WTC11 (cell line): ENCODE data around the gene CAV2.

ENCODE experiments used
- CTCF ChIP-seq: fragments of 200-600 bp; IDR thresholded peaks from 2 replicates; pipeline ENCODE4 v1.8.0; 2022; ENCODE audit warnings: antibody characterized with exemption
- ESRRA ChIP-seq: sonication (generic); formaldehyde crosslinking; IDR thresholded peaks from 2 replicates; pipeline ENCODE4 v1.8.1; 2022; ENCODE audit warnings: mild to moderate bottlenecking, missing genetic modification reagents, borderline replicate concordance
- FOXJ3 ChIP-seq: sonication (generic); formaldehyde crosslinking; IDR thresholded peaks from 2 replicates; pipeline ENCODE4 v1.9.0; 2021; ENCODE audit warnings: missing genetic modification reagents, mild to moderate bottlenecking, borderline replicate concordance
- FOXP1 ChIP-seq: sonication (generic); formaldehyde crosslinking; IDR thresholded peaks from 2 replicates; pipeline ENCODE4 v1.8.0; 2022; ENCODE audit warnings: missing genetic modification reagents, mild to moderate bottlenecking, moderate library complexity, borderline replicate concordance
- ZBTB21 ChIP-seq: sonication (generic); formaldehyde crosslinking; IDR thresholded peaks from 2 replicates; pipeline ENCODE4 v1.8.1; 2023; ENCODE audit warnings: mild to moderate bottlenecking, missing genetic modification reagents, borderline replicate concordance
- ZNF138 ChIP-seq: sonication (generic); formaldehyde crosslinking; conservative IDR thresholded peaks from 2 replicates; pipeline ENCODE4 v1.8.1; 2022; ENCODE audit warnings: mild to moderate bottlenecking, moderate library complexity, missing genetic modification reagents
- ZNF263 ChIP-seq: sonication (generic); formaldehyde crosslinking; IDR thresholded peaks from 2 replicates; pipeline ENCODE4 v1.8.1; 2022; ENCODE audit warnings: low read depth, mild to moderate bottlenecking, moderate library complexity, missing genetic modification reagents
- ZNF423 ChIP-seq: fragments of 250-450 bp; sonication (Bioruptor Pico); IDR thresholded peaks from 2 replicates; pipeline ENCODE4 v2.1.2; 2022; ENCODE audit warnings: mild to moderate bottlenecking, moderate library complexity
- TF ChIP-seq, protein P1 (sequence below): sonication (generic); formaldehyde crosslinking; IDR thresholded peaks from 2 replicates; pipeline ENCODE4 v1.8.1; 2023; ENCODE audit warnings: mild to moderate bottlenecking, missing genetic modification reagents, borderline replicate concordance

DNA sequence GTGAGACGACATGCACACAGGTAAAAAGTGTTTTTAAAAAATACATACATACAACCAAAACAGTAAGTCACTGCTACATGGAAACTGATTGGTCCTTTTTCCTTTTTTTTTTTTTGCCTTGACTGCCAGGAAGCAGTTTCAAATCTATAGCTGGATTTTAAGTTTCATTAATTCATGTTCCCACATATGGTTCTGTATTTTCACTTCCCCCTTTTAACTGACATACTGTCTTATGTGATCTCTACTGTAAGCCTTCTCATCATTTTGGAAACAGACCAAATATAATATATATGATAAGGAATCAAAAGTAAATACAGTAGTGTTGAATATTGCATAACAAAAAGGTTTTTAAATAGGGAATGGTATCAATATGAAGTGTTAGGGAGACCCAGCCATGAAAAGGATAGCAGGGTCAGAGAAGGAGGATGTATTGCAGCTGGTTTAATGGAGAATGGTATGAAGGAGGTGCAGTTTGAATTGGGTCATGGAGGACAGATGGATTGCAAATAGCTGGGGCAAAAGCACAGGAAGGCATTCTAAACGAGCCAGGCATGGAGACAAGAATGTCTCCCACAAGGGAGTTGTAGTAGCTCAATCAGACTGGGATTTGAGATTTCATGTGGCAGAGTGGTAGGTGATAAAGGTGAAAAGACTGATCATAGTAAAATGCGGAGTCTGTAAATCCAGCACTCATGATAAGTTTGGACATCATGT is 30.7 kb downstream of the CAV2 start:
- no peak for TF ChIP-seq CTCF
- TF ChIP-seq FOXJ3 (CRISPR knock-in tag): no peak
- no peak for TF ChIP-seq ZNF423 (CRISPR knock-in tag)
- no peak for TF ChIP-seq FOXP1 (CRISPR knock-in tag)
- TF ChIP-seq ZBTB21 (CRISPR knock-in tag): no peak
- TF ChIP-seq, protein P1, sequence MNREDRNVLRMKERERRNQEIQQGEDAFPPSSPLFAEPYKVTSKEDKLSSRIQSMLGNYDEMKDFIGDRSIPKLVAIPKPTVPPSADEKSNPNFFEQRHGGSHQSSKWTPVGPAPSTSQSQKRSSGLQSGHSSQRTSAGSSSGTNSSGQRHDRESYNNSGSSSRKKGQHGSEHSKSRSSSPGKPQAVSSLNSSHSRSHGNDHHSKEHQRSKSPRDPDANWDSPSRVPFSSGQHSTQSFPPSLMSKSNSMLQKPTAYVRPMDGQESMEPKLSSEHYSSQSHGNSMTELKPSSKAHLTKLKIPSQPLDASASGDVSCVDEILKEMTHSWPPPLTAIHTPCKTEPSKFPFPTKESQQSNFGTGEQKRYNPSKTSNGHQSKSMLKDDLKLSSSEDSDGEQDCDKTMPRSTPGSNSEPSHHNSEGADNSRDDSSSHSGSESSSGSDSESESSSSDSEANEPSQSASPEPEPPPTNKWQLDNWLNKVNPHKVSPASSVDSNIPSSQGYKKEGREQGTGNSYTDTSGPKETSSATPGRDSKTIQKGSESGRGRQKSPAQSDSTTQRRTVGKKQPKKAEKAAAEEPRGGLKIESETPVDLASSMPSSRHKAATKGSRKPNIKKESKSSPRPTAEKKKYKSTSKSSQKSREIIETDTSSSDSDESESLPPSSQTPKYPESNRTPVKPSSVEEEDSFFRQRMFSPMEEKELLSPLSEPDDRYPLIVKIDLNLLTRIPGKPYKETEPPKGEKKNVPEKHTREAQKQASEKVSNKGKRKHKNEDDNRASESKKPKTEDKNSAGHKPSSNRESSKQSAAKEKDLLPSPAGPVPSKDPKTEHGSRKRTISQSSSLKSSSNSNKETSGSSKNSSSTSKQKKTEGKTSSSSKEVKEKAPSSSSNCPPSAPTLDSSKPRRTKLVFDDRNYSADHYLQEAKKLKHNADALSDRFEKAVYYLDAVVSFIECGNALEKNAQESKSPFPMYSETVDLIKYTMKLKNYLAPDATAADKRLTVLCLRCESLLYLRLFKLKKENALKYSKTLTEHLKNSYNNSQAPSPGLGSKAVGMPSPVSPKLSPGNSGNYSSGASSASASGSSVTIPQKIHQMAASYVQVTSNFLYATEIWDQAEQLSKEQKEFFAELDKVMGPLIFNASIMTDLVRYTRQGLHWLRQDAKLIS: no peak
- no peak for TF ChIP-seq ZNF138 (CRISPR knock-in tag)
- TF ChIP-seq ESRRA (CRISPR knock-in tag): no peak
- no peak for TF ChIP-seq ZNF263
